ENCODE data around the gene PSME1.

Gene PSME1

DNA sequence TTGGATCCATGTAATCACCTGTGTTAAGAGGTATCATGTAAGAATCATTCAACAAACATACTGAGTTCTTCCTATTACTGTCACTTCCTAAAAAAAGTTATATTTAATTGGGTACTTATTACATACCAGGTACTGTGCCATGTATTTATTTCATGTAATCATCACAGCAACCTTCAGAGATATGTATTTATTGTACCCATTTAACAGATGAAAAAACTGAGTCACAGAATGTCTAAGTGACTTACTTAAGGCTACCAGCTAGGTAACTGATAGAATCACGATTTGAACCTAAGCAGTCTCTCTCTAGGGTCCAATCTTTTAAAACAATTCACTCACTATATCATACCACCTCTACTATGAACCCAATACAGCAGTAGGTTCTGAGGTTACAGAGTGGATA is 8.5 kb downstream of the PSME1 start:
- CTCF ChIA-PET, result interaction anchor here (1.5 to 12.0 kb wide), 3 partner anchors 18 to 36 kb away, joined by 5 to 154 read pairs (median 7); partner anchors contain the start of genes DCAF11, IRF9 and NRL
- DNase-seq (ENCODE audit: extremely low spot score), result no peak
- POLR2A ChIA-PET, result interaction anchor here (1.1 kb wide), 1 partner anchor 9 kb away, joined by 5 read pairs; the partner anchor contains the start of gene PSME1
- TF ChIP-seq, protein P1, sequence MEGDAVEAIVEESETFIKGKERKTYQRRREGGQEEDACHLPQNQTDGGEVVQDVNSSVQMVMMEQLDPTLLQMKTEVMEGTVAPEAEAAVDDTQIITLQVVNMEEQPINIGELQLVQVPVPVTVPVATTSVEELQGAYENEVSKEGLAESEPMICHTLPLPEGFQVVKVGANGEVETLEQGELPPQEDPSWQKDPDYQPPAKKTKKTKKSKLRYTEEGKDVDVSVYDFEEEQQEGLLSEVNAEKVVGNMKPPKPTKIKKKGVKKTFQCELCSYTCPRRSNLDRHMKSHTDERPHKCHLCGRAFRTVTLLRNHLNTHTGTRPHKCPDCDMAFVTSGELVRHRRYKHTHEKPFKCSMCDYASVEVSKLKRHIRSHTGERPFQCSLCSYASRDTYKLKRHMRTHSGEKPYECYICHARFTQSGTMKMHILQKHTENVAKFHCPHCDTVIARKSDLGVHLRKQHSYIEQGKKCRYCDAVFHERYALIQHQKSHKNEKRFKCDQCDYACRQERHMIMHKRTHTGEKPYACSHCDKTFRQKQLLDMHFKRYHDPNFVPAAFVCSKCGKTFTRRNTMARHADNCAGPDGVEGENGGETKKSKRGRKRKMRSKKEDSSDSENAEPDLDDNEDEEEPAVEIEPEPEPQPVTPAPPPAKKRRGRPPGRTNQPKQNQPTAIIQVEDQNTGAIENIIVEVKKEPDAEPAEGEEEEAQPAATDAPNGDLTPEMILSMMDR (IDR thresholded peaks at IDR 0.05; ENCODE audit: control extremely low read depth, extremely low read depth, low read depth, missing control alignments), result no peak

- no peak for DNase-seq (ENCODE audit: extremely low spot score)
- ChIA-PET CTCF (interaction anchor here (1.5 to 12.0 kb wide), 6 partner anchors 9 to 87 kb away, joined by 3 to 154 read pairs (median 20); partner anchors contain the start of genes DCAF11, IRF9, NRL and PSME1), POLR2A (interaction anchor here (2.1 to 3.2 kb wide), 2 partner anchors 9 to 31 kb away, joined by 14 to 20 read pairs; partner anchors contain the start of genes DCAF11, NRL and PSME1)
- TF ChIP-seq, protein P1 (IDR thresholded peaks at IDR 0.05; ENCODE audit: control extremely low read depth, extremely low read depth, low read depth, missing control alignments), result no peak
These were observed 9.2 kb downstream of the PSME1 start for GRCh38 chr14:24145219-24145618.

DNA sequence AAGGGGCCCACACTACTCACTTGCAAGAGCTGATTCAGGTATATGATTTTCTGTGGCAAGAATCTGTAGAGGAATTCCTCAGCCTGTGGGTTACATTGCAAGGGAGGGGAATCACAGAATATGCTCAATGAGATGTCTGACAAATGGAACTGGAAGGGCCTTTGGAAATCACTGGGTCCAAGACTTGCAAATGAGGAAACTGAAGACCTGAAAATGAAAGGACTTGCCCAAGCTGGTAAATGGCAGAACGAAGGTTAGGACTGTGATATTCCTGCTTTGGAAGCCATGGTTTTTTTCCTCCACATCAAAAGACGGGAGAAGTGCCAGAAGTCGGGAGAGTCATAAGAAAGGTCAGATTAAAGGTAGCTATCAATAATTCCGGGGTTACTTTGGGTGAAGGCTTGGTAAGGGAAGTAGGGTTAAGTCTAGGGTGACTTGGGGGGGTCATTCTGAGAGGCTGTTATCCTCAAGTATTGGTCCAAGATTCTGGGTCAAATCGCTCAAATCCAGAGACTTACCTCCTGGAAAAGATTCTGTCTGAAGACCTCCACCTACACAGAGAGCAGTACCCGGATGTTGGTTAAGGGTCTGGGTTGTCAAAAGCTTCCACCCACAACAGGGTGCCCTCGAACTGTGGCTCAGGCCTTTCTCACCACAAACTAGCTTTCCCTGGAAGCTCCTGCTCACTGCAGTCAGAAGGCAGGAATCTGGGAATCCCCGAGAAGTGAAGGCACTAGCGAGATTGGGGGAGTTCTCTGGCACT is 9.9 kb downstream of the PSME1 start:
- ChIA-PET CTCF (interaction anchor here (1.2 to 12.0 kb wide), 8 partner anchors 9 to 286 kb away, joined by 3 to 154 read pairs (median 12); partner anchors contain the start of genes DCAF11, IRF9, NRL and PSME1), POLR2A (interaction anchor here (1.4 to 3.2 kb wide), 5 partner anchors 10 to 51 kb away, joined by 6 to 20 read pairs (median 12); partner anchors contain the start of genes DCAF11, IRF9, NRL and PSME1)
- DNase-seq (ENCODE audit: extremely low spot score), result no peak
- TF ChIP-seq, protein P1 (IDR thresholded peaks at IDR 0.05; ENCODE audit: control extremely low read depth, extremely low read depth, low read depth, missing control alignments), result no peak

DNA sequence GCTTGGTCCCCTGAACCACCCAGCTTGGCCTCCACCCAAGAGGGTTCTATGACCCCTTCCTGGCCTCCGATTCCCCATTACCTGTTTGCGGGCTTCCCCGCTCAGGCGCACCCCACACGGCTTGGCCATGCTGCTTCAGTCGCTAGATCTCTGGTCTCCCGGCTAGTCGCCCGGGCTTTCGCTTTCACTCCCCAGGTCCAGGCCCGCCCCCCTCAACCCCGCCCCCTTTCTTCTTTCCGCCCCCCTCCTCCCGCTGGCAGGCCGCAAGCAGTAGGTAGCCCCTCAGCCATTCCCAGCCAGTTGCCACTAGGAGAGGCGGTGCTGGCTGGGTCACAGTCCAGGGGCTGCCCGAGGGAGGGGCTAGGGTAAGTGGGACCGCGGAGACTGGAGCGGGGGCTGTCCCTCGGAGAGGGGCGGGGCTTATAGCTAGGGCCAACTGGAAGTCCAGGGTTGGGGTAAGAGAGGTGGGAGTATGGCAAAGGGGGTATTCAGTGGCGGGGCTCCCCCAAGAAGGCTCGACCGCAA is 10.5 kb downstream of the PSME1 start, which contains the start of gene PSME2:
Gene PSME2 (minus strand): TSS at position 158 of the 525 bp plus-strand sequence. CDS start 29 bp downstream, at position 129.
- POLR2A ChIA-PET, result interaction anchor here (0.7 to 3.2 kb wide), 10 partner anchors 9 to 51 kb away, joined by 3 to 20 read pairs (median 6); partner anchors contain the start of genes DCAF11, IRF9, NRL and PSME1
- CTCF ChIA-PET, result interaction anchor here (0.8 to 12.0 kb wide), 12 partner anchors 8 to 285 kb away, joined by 3 to 154 read pairs (median 6); partner anchors contain the start of genes CIDEB, DCAF11, IRF9 and NRL
- peak; percentile 97 for DNase-seq (ENCODE audit: extremely low spot score)
- TF ChIP-seq, protein P1 (IDR thresholded peaks at IDR 0.05; ENCODE audit: control extremely low read depth, extremely low read depth, low read depth, missing control alignments), result no peak

DNA sequence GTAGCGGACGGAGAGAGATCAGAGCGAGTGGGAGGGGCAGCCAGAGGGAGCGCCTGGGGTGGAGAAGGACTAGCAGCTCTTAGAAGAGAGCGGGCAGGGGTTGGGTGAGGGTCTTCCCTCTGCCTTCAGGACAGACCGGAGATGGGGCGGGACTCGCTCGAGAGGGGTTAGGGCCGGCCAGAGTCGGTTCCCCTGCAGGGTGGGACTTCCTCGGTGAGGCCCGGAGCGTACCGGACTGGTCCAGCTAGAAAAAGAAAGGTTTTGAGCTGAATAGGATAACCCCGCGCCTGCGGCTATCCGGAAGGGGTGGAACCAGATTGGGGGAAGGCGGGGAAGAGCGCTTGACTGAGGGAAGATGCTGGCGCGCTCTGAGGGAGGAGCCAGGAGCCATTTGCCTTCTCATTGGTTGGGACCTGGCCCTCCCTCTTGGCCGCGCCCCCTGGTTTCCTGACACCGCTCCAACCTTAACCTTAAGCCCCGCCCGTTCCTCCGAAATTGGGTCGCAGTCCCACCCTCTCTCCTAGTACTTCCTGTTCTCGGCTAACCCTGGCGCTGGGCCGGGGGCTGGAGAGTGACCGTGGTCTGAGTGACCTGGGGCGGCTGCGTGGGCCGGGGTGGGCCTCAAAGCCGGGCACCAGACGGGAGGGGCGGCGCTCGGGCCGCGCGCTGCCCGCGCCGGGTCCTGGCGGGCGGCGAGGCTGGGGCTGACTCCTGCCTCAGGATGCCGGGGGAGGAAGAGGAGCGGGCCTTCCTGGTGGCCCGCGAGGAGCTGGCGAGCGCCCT is 11.2 kb downstream of the PSME1 start, which contains the start of gene RNF31:
Gene RNF31 (plus strand): TSS at position 521 of the 783 bp plus-strand sequence. CDS start 201 bp downstream, at position 722.
- ChIA-PET POLR2A (interaction anchor here (0.6 to 3.2 kb wide), 11 partner anchors 9 to 52 kb away, joined by 3 to 20 read pairs (median 6); partner anchors contain the start of genes DCAF11, IRF9, NRL and PSME1), CTCF (interaction anchor here (0.8 to 12.0 kb wide), 12 partner anchors 8 to 285 kb away, joined by 3 to 154 read pairs (median 6); partner anchors contain the start of genes CIDEB, DCAF11, IRF9 and NRL)
- TF ChIP-seq, protein P1 (IDR thresholded peaks at IDR 0.05; ENCODE audit: control extremely low read depth, extremely low read depth, low read depth, missing control alignments), result no peak
- peak; percentile 97 for DNase-seq (ENCODE audit: extremely low spot score)
